Activated naive CD8-positive, alpha-beta T cell (primary cell): Measurements from ENCODE around the gene PRR9.
"Not testable (repeated sequence)": the region's sequence is repeated elsewhere in the genome, so short reads cannot be mapped to it uniquely, and the experiment has no call there.

ENCODE experiments used
- H3K27ac Mint-ChIP-seq: one replicate; pipeline ENCODE4 v1.8.0; 2021; ENCODE audit warnings: mixed read lengths
- H3K27me3 Mint-ChIP-seq: one replicate; pipeline ENCODE4 v1.8.0; 2021; ENCODE audit warnings: mixed read lengths
- H3K36me3 Mint-ChIP-seq: one replicate; pipeline ENCODE4 v1.8.0; 2021; ENCODE audit warnings: mixed read lengths
- H3K4me1 Mint-ChIP-seq: one replicate; pipeline ENCODE4 v1.8.0; 2021; ENCODE audit warnings: low read depth, mixed read lengths
- H3K4me3 Mint-ChIP-seq: one replicate; pipeline ENCODE4 v1.8.0; 2021; ENCODE audit warnings: mild to moderate bottlenecking, mixed read lengths
- H3K9me3 Mint-ChIP-seq: one replicate; pipeline ENCODE4 v1.8.0; 2021; ENCODE audit warnings: low read depth, mixed read lengths

Gene PRR9

GRCh38 chr1:153217212-153217611 is at the start of gene PRR9:
PRR9 (plus strand) TSS chr1:153217584; CDS start chr1:153218145, 561 bp downstream.
- no peak within 1 kb of the TSS for H3K4me3 Mint-ChIP-seq
- no peaks in the 10 kb centered on the region for H3K4me1 Mint-ChIP-seq
- no peaks in the 10 kb centered on the region for H3K9me3 Mint-ChIP-seq
- H3K27ac Mint-ChIP-seq = no peak within 1 kb of the TSS
- peaks cover 2% of the 10 kb centered on the region for H3K27me3 Mint-ChIP-seq
- no peaks in the 10 kb centered on the region for H3K36me3 Mint-ChIP-seq

- peaks cover 12% of the 10 kb centered on the region for H3K27me3 Mint-ChIP-seq
- H3K4me3 Mint-ChIP-seq = no peak overlapping the region
- no peaks in the 10 kb centered on the region for H3K36me3 Mint-ChIP-seq
Measured at GRCh38 chr1:153168686-153169085, 48.7 kb upstream of the PRR9 start.

DNA sequence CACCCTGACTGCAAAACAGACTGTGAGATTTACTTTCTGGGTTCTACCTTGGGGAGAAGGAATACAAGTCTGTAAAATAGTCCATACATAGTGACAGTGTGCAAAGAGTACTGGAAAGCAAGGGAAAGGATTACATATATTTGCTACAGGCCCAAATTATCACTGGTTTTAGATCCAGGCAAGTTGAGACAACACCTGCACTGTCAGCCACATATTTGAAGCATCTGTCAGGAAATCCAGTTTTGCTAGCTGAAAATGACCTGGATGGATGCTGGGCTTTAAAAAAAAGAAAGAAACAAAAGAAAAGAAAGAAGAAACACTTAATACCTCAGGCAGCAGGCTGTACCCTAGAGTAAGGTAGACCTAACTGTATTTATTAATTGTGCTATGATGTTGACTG is 42.8 kb upstream of the PRR9 start:
- Mint-ChIP-seq H3K4me1 (no peaks in the 10 kb centered on the region), H3K27ac (no peak overlapping the region), H3K4me3 (no peak overlapping the region), H3K27me3 (peaks cover 6% of the 10 kb centered on the region), H3K9me3 (no peaks in the 10 kb centered on the region), H3K36me3 (no peaks in the 10 kb centered on the region)

More at GRCh38 chr1:153168686-153169085, 48.7 kb upstream of the PRR9 start:
- H3K4me1 Mint-ChIP-seq = no peaks in the 10 kb centered on the region
- no peaks in the 10 kb centered on the region for H3K9me3 Mint-ChIP-seq
- no peak overlapping the region for H3K27ac Mint-ChIP-seq

DNA sequence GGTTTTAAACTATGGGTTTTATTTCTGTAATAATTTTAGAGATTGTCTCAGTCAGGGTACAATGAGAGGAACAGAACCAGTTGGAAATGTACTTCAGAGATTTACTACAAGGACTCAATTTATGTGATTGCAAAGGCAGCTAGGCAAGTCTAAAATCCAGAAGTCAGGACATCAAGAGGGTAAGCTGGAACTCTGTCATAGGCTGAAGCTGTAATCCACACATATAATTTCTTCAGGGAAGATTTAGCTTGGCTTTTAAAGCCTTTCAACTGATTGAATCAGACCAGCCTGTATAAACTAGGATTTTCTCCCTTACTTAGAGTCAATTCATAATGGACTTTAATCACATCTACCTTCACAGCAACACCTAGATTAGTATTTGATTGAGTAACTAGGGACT is 38.5 kb upstream of the PRR9 start:
- Mint-ChIP-seq H3K27me3 (peaks cover 18% of the 10 kb centered on the region), H3K9me3 (no peaks in the 10 kb centered on the region), H3K27ac (no peak overlapping the region), H3K36me3 (no peaks in the 10 kb centered on the region), H3K4me1 (no peaks in the 10 kb centered on the region), H3K4me3 (no peak overlapping the region)

DNA sequence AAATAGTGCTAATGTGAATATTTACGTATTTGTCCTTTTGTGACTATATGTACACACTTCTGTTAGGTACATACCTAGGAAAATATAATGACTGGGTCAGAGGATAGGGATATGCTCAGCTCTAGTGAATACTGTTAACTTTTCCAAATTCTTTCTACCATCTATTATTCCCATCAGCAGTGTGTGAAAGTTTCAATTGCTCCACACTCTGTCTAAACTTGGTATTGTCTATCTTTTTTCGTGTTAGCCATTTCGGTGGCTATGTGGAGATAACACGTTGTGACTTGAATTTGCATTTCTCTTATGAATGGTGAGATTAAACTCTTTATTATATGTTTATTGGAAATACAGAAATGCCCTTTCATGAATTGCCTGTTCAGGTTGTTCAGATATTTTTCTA is 36.8 kb upstream of the PRR9 start:
- Mint-ChIP-seq H3K4me3 (no peak overlapping the region), H3K36me3 (no peaks in the 10 kb centered on the region), H3K9me3 (peaks cover 3% of the 10 kb centered on the region), H3K4me1 (no peaks in the 10 kb centered on the region), H3K27me3 (peaks cover 23% of the 10 kb centered on the region), H3K27ac (no peak overlapping the region)

- not testable (repeated sequence) for H3K27ac Mint-ChIP-seq, H3K4me3 Mint-ChIP-seq, H3K36me3 Mint-ChIP-seq, H3K4me1 Mint-ChIP-seq
- Mint-ChIP-seq H3K9me3 (peaks cover 17% of the 10 kb centered on the region), H3K27me3 (peaks cover 43% of the 10 kb centered on the region)
Measured at GRCh38 chr1:153188301-153188700, 29.1 kb upstream of the PRR9 start.

DNA sequence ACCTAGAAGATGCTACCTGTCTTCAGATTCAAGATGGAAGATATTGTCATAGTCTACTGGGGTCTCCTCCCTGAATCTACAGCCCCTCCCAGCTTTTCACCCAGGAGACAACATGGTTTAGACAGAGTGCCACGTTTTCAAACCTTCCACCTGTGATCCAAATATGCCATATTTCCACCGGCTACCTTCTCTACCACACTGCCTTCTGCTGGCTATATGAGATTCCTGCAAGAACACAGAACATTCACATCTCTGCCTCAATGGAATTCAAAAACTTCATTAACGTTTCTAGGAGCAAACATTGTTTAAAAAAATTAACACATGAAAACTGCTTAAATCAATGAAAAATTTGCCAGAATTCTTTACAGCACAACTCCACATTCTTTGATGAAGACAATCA is 27.0 kb upstream of the PRR9 start:
- no peaks in the 10 kb centered on the region for H3K4me1 Mint-ChIP-seq
- no peak overlapping the region for H3K4me3 Mint-ChIP-seq
- peaks cover 16% of the 10 kb centered on the region for H3K9me3 Mint-ChIP-seq
- H3K36me3 Mint-ChIP-seq = peaks cover 3% of the 10 kb centered on the region
- no peak overlapping the region for H3K27ac Mint-ChIP-seq
- peaks cover 41% of the 10 kb centered on the region for H3K27me3 Mint-ChIP-seq

DNA sequence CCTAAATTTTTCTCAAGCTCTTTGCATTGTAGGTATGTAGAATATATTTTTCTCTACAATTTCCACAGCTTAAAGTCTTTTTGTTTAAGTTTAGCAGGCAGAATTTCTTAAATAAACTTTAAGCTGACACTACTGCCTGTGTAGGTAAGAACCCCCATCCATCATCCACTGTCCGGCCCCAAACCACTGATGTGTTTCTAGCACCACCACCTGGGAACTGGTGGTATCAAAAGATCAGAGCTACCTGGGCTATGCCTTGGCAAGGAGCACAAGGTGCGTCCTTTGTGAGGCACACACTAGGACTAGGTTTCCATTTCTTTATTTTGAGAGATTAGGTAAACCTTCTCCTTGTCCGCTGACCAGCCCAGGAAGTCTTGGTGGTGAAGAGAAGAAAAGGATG is 24.7 kb upstream of the PRR9 start:
- Mint-ChIP-seq H3K27ac (no peak overlapping the region), H3K27me3 (peaks cover 28% of the 10 kb centered on the region), H3K36me3 (no peaks in the 10 kb centered on the region), H3K4me1 (no peaks in the 10 kb centered on the region), H3K4me3 (no peak overlapping the region), H3K9me3 (no peaks in the 10 kb centered on the region)

DNA sequence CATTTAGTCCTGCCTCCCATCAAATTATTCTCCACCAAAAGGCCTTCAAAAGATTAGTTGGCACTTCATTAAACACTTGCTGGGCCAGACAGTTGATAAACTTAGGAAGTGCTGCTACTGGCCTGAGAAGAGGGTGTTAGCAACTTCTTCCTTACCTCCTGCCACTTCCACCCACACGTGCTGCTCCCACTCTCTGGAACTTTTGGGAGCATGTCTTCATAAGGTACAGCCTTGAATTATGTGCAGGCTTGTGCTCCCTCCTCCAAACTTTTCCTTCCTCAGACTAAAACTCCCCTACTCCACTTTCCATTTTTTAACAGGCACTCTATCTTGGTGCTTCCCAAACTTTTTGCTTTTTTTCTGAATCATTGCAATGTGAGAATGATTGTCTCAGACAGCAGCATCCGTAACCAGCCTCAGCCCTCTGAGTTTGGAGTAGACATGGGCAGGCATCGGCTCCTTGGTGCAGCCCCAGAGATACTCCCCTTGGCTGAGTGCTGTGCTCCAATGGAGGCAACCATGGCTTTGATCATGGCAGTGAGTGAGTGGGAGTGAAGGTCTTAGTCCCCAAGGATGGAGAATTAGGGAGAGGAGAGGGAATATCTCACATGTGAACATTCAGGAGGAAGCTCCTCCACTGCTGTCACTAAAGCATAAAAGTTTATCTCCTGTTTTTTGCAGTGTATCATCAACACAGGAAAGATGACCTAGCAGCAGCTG is 22.9 kb upstream of the PRR9 start:
- H3K36me3 Mint-ChIP-seq = no peaks in the 10 kb centered on the region
- H3K27ac Mint-ChIP-seq = no peak overlapping the region
- peaks cover 40% of the 10 kb centered on the region for H3K27me3 Mint-ChIP-seq

DNA sequence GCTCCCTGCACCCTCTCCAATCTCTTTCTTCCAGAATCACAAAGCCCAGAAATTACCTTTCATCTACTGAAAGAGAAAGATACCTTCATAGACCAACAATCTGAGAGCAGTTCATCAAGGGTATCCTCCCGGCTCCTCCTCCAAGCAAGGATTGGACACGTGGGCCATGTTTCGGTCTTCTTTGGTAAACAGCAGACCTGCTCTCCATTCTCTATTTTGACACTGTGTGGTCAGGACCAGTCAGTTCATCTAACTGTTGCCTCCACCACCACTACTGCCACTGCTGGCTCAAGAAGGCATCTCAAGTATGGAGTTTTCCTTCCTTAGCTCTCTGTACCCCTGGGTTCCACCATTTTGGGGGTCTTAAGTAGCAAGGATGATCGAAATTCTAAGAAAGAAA is 22.2 kb upstream of the PRR9 start:
- Mint-ChIP-seq H3K27ac (no peak overlapping the region), H3K4me3 (no peak overlapping the region), H3K27me3 (peaks cover 36% of the 10 kb centered on the region), H3K9me3 (no peaks in the 10 kb centered on the region), H3K4me1 (no peaks in the 10 kb centered on the region), H3K36me3 (no peaks in the 10 kb centered on the region)

More for the DNA sequence above, 22.9 kb upstream of the PRR9 start:
- no peaks in the 10 kb centered on the region for H3K4me1 Mint-ChIP-seq
- no peak overlapping the region for H3K4me3 Mint-ChIP-seq
- H3K9me3 Mint-ChIP-seq = no peaks in the 10 kb centered on the region

GRCh38 chr1:153202006-153202405 is 15.4 kb upstream of the PRR9 start:
- Mint-ChIP-seq H3K27me3 (peaks cover 29% of the 10 kb centered on the region), H3K27ac (no peak overlapping the region), H3K4me1 (no peaks in the 10 kb centered on the region), H3K9me3 (no peaks in the 10 kb centered on the region), H3K4me3 (no peak overlapping the region), H3K36me3 (no peaks in the 10 kb centered on the region)

GRCh38 chr1:153203130-153203529 is 14.3 kb upstream of the PRR9 start, which contains the start of gene LELP1:
LELP1 (plus strand) TSS chr1:153203430; CDS start chr1:153204708, 1,278 bp downstream.
- Mint-ChIP-seq H3K36me3 (no peaks in the 10 kb centered on the region), H3K27me3 (peaks cover 33% of the 10 kb centered on the region), H3K4me1 (no peaks in the 10 kb centered on the region), H3K4me3 (no peak within 1 kb of the TSS), H3K9me3 (no peaks in the 10 kb centered on the region), H3K27ac (no peak within 1 kb of the TSS)

GRCh38 chr1:153206631-153207030 is 10.8 kb upstream of the PRR9 start:
- Mint-ChIP-seq H3K9me3 (no peaks in the 10 kb centered on the region), H3K4me1 (no peaks in the 10 kb centered on the region), H3K27me3 (peaks cover 21% of the 10 kb centered on the region), H3K4me3 (no peak overlapping the region), H3K27ac (no peak overlapping the region), H3K36me3 (no peaks in the 10 kb centered on the region)

GRCh38 chr1:153210206-153210605 is 7.2 kb upstream of the PRR9 start:
- H3K27ac Mint-ChIP-seq = no peak overlapping the region
- H3K4me1 Mint-ChIP-seq = no peaks in the 10 kb centered on the region
- H3K27me3 Mint-ChIP-seq = peaks cover 13% of the 10 kb centered on the region
- H3K36me3 Mint-ChIP-seq = no peaks in the 10 kb centered on the region
- no peak overlapping the region for H3K4me3 Mint-ChIP-seq
- no peaks in the 10 kb centered on the region for H3K9me3 Mint-ChIP-seq

GRCh38 chr1:153212201-153212600 is 5.2 kb upstream of the PRR9 start:
- Mint-ChIP-seq H3K27me3 (peaks cover 10% of the 10 kb centered on the region), H3K36me3 (no peaks in the 10 kb centered on the region), H3K4me1 (no peaks in the 10 kb centered on the region), H3K27ac (no peak overlapping the region), H3K4me3 (no peak overlapping the region), H3K9me3 (no peaks in the 10 kb centered on the region)

DNA sequence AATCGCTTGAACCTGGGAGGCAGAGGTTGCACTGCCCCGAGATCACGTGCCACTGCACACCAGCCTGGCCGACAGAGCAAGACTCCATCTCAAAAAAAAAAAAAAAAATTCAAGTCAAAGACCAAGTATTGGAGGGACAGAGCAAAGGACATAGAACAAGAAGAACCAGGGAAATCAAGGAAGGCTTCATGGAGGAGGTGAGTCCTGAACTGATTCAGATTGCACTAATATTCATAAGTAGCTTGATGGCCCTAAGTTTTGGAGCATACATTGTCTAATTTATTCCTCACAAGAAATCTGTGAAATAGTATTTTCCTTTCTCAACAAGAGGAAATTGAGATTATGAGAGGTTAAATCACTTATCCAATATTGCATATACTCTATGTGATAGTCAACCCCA is 3.9 kb upstream of the PRR9 start:
- H3K36me3 Mint-ChIP-seq = no peaks in the 10 kb centered on the region
- peaks cover 5% of the 10 kb centered on the region for H3K27me3 Mint-ChIP-seq
- no peak overlapping the region for H3K4me3 Mint-ChIP-seq
- H3K27ac Mint-ChIP-seq = no peak overlapping the region
- H3K9me3 Mint-ChIP-seq = no peaks in the 10 kb centered on the region
- H3K4me1 Mint-ChIP-seq = no peaks in the 10 kb centered on the region
